OCI-LY3 (cell line): Measurements from ENCODE around the gene OR8G5.
"Not testable (repeated sequence)": the region's sequence is repeated elsewhere in the genome, so short reads cannot be mapped to it uniquely, and the experiment has no call there.

Experiments used
- EZH2phosphoT487 ChIP-seq: fragments of 200-600 bp; shearing (Covaris generic); IDR thresholded peaks from 2 replicates; pipeline ENCODE4 v1.6.1; 2018; ENCODE audit warnings: antibody characterized with exemption, mixed run types, low read depth
- TF ChIP-seq, protein P1 (sequence below): fragments of 200-600, 300-600 bp; sonication (generic); IDR thresholded peaks from 2 replicates; pipeline ENCODE4 v1.5.1; 2014; ENCODE audit warnings: antibody characterized with exemption, low read length, low read depth

DNA sequence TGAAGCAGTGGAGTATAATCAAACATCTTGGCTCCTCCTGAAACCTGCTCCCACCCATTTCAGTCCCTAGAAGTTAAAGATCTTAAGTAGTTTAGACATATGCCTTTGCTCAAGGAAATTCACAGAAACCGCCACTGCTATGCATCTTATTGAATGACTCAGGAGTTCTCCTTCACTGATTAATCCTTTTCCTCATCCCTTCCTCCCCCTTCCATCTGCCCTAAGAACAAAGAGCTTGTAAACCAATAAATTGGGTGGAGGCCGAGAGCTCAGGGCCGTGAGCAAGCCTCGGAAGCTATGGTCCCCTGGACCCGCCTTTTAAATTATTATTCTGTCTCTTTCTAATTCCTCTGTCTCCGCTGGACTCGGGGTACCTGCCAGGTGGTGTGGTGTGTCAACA is 14.7 kb downstream of the OR8G5 start:
- TF ChIP-seq, protein P1, sequence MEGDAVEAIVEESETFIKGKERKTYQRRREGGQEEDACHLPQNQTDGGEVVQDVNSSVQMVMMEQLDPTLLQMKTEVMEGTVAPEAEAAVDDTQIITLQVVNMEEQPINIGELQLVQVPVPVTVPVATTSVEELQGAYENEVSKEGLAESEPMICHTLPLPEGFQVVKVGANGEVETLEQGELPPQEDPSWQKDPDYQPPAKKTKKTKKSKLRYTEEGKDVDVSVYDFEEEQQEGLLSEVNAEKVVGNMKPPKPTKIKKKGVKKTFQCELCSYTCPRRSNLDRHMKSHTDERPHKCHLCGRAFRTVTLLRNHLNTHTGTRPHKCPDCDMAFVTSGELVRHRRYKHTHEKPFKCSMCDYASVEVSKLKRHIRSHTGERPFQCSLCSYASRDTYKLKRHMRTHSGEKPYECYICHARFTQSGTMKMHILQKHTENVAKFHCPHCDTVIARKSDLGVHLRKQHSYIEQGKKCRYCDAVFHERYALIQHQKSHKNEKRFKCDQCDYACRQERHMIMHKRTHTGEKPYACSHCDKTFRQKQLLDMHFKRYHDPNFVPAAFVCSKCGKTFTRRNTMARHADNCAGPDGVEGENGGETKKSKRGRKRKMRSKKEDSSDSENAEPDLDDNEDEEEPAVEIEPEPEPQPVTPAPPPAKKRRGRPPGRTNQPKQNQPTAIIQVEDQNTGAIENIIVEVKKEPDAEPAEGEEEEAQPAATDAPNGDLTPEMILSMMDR: not testable (repeated sequence)
- not testable (repeated sequence) for TF ChIP-seq EZH2phosphoT487
